HG03060 (cell line): ENCODE measurements around the gene PDE4D.

Experiments used
- ATAC-seq: cut with Tn5 transposase; IDR thresholded peaks from one replicate; pipeline ENCODE4 v1.9.1; 2021; ENCODE audit warnings: low read depth, moderate number of reproducible peaks; ENCODE audit not compliant: unreplicated experiment

PDE4D gene

DNA sequence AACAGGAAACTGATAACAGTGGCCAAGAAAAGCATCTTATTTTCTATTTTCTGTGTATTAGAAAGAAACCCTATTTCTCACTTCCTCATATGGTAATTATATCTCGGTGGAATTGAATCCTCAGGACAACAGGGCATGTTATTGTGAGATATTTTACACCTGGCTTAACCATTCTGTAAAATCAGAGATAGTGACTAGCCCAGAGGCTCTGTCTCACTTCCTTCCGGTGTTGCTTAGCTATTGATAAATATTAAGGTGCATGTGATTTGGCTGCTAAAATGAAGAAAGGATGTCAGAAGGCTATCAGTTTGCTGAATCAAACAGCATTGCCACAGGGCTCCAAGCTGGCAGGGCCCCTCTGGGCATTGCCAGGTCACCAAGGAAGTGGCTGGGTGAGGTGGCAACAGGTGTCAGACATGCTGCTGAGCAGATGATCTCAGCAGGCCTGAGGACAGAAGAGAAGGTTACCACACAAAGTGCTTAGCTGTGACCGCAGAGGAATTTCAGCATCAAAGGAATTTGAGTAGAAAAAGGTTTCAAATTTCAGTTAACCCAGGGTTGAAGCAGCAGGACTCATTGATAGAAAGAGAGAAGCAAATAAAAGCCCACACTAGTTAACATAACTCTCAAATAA is 330.7 kb downstream of the PDE4D start:
- ATAC-seq, result peak; percentile 90

DNA sequence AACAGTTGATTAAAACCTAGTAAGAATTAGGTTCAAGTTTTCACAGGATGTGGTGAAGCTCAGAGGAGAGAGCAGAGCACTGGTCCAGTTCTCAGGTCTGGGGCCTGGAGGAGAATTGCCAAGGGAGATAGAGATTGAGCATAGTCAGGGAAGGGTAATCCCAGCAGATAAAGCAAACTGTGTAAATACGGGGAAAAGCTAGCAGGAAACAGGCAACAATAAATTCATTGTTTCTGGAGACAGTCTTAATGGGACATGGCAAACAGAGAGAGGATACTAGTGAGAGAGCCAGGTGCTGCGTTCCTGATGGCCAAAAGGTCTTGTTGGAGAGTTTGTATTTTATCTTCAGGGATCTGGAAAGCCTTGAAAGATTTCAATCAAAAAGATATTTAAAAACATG is 333.0 kb downstream of the PDE4D start:
- no peak for ATAC-seq

DNA sequence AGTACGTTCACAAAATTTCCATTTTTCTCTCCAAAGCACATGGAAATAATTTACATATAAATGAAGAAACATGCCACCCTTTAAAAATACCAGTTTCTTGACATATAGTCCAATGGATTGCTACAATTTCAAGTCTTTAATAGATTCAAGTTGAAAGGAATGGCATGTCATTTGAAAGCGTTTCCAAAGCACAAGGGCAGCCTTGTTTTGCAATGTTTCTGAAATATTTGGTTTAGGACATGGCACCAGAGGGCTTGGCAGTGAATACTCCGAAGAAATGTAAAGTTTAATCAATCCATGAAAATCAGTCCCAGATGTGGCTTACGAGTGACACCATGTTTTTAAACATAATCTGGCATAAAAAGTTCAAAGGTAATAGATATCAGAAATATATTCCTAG is 333.7 kb downstream of the PDE4D start:
- no peak for ATAC-seq

DNA sequence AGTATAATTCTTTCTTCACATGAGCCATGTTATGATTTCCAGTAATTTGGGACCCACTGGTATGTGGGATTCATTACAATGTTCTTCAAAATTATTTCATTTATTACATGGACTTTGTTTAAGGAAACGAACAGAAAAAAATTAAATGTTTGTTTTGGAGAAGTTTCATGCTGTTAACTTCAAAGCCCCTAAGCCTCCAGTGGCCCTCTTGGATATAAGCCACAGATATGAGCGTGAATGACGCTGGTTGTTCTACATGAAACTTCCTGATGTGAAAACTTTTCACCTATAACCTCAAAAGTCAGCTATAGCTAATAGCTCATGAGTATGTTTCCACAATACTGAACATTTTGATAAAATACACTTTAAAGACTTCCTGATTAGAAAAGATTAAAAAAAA is 334.2 kb downstream of the PDE4D start:
- no peak for ATAC-seq

DNA sequence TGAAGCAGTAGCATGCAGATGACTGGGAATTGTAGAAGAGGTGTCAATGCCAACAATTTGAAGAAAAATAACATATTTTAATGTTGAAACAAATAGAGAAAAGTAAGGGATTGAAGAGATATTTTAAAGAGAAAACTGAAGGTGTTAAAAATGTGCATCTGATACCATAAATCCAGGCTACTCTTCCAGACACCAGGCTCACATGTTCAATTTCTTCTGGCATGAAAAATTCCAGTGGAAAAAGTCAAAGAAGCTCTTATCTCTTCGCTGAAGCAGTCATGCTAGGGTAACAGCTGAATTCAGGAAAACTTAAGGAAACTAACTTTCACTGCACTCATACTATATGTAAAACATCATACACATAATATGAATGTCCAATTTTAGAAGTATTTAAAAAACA is 335.0 kb downstream of the PDE4D start:
- no peak for ATAC-seq

DNA sequence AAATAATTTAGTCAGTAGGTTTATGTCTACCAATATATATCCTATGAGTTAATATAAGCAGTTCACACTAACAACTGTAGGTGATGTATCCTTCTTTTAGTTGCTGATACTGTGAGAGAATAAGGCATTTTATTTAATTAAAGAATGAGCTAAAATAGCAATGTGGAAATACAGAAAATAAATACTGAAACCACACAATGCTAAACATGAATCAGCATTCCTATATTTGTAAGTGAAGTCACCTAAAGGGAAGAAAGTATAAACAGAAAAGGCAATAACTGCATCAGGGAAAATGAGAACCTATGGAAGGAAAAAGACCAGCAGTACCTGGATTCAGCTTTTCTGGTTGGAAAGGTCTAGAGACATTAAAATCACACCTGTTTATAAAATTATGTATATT is 336.0 kb downstream of the PDE4D start:
- ATAC-seq, result no peak

DNA sequence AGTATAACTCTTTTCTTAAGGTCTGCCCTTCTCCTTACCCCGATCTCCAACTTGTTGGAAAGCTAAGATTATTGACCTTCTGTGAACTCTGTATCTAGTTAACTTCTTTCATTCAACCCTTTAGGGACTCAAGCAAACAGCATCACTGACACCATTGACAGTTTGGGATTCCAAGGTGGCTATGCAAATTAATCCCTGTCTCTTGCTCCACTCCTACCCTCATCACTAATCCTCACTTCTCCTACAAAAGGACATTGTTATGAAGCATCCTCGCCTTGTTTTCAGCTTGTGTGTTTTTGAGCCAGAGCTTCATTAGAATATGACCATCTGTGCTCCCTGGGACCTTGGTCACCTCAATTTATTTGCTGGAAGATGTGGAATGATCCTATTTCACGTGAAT is 337.9 kb downstream of the PDE4D start:
- ATAC-seq, result no peak

DNA sequence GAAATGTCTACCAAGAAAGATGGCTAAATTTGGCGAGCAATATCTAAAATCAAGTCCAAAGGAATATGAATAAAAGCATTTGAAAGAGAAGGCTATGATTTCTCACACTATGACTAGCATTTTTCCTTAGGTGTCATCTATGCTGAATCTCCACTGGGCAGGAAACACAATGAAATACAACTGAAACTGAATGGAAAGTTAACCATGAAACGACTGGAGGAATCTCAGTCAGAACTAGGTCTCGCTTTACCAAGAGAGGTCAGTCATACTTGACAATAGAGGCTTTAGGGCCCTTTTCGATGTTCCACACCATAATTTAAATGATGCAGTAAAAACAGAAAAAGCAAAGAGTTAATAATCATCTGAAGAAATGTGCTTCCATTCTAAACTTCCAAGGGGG is 339.0 kb downstream of the PDE4D start:
- ATAC-seq, result no peak

DNA sequence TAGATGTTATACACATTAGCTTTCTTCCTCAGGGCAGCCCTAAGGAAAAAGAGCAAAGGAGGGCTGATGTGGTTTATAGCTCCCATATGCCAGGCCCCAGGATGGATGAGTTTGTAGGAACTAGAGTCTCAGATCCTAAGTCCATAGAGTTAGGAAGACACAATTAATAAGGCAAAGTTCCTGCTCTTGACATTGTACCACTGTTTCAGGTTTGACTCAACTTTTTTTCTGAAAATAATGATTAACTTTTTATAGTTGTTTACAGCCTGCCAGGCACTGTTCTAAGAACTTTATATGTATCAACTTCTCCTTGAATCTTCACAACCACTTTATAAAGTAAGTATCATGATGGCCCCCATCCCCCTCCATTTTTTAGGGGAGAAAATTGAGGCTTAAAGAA is 339.5 kb downstream of the PDE4D start:
- ATAC-seq, result no peak

DNA sequence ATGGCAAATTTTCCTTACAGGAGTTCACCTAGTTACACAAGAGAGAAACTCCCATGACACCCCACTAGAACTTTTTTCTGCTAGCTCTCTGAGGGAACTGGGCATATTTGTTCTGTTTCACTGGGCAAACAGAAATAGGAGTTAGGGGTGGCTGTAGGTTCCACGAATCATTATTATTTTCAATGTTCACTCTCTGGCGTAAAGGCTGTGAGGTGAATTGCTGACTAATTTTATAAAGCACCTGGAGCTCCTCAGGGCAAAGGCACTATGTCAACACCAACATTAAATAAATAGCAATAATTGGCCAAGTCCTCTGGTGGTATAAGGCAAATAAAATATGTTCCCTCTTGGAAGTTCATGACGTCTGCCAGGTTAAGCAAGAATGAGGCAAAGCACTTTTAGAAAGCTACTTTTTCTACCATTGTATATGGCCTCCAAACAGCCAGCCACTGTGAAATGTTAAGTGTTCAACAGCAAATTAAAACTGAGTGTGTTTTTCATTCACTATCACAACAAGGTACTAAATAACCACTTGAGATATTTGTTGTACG is 344.6 kb downstream of the PDE4D start:
- no peak for ATAC-seq

DNA sequence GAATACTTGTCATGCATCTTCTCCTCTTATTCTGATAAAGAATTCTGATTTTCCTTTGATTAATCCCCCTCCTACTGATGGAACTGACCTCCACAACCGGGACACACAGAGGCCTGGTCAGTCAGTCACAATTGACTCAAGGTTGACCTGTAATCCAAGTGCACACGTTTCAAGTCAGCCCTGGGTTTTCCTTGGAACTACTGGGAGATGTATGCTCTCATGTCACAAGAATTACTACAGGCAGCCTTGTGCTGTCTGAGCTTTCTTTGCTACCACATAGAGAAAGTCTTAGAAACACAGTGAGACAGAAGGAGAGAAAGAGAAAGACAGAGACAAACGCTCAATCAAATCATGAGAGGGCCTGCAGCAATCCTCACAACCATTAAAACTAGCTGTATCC is 345.8 kb downstream of the PDE4D start:
- ATAC-seq, result no peak

DNA sequence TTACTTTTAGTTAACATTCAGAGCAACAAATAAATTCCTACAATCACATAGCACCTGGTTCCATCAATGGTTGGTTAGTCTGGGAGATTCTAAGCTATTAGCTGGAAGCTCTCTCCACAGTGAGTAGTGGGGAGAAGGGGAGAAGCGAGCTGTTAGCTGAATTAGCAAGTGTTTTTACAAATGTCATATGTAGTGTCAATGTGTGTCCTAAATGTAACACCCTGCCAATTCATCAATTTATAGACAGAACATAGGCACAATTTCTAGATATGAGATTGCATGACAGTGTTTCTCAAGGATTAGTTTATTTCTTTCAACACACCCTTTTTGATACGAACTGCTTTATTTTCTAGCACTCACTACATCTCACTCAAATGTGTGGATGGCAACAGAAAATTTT is 349.0 kb downstream of the PDE4D start:
- no peak for ATAC-seq

DNA sequence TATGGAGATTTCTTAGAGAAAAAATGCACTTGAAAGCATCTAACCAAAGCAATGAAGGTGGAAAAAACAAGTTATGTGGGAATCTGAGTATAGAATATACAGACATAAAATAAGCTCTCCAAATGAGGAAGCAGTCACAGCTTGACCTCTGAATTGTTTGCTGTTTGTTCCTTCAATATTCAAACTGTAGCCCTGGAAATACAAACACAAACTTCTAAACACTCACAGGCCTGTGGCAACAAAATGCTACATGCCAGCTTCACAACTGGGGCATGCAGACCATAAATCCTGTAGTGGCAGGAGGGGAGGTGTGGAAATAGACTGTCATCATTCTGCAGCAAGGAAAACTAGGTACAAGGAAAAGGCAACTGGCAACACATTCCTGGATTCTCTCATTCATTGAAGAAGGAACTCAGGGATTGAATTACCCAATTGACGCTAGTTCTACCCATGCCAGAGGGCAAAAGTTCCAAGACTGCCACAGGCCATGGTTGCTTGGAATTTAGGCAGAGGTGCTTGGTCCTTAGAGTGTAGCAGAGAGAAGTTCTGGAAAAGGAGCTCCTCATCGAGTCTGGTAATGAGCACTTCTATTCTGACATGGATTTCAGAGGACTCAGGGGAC is 349.6 kb downstream of the PDE4D start:
- ATAC-seq, result no peak

DNA sequence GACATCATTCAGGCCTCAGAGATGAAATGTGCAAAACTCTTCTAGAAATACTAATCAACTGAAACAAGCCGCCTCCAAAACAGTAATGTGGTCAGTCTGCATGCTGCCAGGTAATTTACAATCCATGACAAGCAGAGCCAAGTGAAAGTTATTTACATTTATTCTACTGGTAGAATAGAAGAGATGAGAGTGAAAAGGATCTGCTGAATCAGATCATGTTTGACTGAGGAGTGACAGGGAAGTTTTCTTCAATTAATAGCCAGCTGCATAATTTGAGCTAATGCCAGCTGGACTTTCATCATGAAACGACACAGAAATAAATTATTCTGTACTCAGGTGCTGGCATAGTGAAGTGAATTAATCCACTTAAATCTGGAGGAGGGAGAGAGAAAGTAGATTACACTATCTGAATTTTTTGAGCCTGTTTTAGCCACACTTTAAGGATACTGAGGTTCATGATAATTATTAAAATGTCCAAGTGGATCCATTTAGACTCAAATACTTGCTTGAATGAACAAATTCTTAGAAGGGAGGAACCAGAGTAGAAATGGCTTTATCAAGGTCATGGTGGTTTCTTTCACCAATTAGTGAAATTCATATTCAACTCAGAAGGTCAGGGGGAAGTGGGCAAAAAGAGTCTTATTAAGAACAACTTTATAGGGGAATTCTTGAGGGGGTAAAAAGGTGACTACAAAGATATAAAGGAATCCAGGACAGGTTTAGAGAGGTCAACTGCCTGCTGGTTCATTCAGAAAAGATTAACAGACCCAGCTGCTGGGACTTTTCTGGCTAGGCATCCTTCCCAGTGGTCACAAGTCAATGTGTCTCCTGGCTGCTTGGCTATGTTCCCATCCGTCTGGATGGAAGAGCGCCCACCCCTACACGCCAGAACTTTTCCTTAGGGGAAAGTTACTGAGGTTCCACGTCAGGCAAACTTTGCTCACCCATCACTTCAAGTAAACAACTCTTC is 350.4 kb downstream of the PDE4D start:
- ATAC-seq, result no peak

DNA sequence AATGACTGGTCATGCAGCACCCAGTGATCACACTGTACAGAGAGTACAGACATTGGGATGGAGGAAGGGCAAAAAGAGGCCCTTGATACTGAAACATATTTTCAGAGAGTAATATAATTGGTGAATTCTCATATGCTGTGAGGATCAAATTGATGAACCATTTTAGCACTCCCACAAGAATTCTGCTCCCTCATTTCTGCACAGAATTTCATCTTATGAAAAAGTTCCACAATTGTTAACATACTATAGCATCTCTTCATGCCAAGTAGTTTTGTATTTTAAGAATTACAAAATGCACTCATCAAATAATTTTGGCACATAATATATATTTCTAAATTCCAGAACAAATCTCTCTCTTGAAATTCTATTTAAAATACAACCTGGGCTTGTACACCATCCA is 351.2 kb downstream of the PDE4D start:
- ATAC-seq, result no peak

DNA sequence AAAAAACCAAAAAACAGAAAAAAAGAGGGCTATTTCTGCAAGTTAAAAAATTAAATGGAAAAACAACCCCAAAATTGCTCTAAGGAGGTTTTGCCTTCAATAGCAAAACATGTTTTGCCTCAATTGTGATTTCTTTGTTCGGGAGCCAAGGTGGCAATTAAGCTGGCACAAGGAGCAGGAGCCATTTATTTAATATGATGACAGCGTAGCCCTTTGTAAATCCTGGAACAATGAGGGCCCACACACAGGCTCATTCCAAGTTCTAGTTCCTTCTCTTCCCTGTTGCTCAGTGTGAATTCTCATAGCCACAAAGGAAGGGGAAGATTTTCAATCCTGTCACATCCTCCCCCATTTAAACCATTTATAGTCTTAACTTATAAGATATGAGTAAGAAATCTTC is 353.2 kb downstream of the PDE4D start:
- no peak for ATAC-seq

DNA sequence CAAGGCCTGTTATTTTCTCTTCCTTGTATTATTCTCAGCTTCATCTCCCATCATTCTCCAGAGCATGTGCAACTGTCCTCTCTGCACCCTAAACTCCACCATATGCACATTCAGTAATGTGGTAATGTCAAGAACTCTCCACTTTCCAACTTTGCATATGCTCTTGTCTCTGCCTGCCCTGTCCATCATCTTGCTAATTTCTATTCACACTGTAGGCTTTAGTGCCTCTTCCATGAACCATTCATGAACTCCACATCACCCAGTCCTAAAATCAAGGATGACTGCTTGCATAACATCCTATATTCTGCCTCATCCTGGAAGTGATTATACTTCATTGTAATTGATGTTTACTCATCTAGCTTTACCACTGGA is 354.8 kb downstream of the PDE4D start:
- no peak for ATAC-seq

DNA sequence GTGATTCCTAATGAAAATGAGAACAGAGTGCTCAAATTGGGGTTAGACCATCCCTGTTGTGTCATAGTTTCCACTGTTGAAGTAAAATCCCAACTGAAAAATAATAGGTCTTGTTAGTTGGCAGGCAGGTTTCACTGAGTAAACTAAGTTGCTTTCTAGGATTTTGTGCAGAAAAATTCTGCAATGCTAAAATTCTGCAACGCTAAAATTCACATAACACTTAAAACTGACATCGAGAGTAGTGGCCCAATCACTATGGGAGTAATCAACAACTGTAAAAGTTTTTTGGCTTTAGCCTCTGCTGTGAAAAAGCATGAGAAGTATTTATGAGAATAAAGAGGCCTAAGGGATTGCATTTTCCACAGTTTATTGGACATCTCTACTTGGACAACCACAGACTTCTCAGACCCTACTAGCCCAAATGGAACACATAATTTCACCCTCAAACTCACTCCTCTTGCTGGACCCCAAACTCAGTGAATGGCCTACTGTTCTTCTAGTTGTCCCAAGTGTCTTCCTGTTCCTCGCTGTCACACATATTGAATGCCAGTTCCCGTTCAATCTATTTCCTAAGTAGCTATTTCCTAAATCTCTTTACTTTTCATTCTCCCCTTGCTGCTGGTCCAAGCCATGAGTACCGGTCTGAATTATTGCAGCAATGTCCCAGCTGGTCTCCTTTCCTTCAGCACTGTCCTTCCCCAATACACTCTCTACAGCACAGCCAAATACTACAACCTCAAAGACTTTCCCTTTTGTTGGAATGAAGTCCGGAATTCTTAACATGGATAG is 355.4 kb downstream of the PDE4D start:
- ATAC-seq, result no peak

DNA sequence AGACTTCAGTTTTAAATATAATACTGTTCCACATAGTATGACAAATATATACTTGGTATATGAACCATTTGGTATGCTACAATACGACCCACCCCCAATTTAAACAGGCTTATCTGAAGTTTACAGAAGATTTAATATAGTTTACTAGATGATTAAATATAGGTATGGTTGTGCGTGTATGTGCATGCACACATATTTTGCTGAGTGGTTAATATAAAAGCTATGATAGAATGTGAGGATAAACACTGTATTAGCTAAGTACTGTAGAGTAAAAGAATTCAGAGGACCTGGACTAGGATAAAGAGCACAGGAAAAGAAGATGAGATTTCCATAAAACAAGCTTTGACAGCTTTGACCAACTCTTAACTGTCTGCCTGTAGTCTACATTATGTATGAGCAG is 356.7 kb downstream of the PDE4D start:
- no peak for ATAC-seq

DNA sequence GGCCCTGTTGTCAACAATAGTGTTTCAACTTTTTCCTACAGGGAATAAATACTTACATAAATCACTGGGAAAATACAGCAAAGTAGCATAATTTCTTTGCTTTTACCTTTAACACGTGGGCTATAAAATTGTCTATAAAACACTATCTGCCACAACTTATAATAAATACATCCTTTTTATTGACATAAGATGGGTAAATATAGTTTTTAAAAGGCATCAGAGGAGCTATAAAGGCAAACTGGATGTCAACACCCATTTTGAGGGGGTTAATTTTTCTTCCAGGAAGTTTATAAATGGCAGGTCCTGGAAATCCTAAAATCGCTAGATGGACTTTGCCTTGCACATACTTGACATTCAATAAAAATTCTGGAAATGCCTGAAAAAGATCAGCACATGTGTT is 358.0 kb downstream of the PDE4D start:
- ATAC-seq, result no peak

DNA sequence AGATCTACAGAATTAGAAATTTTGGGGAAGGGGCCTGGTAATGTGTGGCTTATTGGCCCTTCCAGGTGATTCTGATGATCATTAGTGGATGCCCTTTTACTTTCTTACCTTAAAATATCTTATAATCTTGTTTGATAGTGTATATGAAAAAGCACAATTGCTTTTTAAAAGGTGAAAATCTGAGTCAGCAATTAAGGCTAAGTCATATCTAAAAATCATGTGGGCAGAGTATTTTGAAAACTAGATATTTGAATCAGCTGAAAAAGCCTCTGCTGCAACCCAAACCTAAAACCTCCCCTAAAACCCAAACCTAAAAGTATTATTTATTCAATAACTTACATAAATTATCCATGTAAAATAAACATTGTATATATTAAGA is 359.8 kb downstream of the PDE4D start:
- ATAC-seq, result no peak
